ENCODE measurements around the gene OR2H1.

Gene OR2H1

GRCh38 chr6:29451471-29452193 lies 5.3 kb upstream of the OR2H1 start:
- no peaks in the 10 kb centered on the region for H3K4me1 ChIP-seq (ENCODE audit: insufficient read depth, low read length)
- no peaks in the 10 kb centered on the region for H3K9me3 ChIP-seq (ENCODE audit: low read length)
- H3K9ac ChIP-seq (ENCODE audit: low read length) = no peak overlapping the region
- H3K36me3 ChIP-seq (ENCODE audit: insufficient read depth, low read length) = no peaks in the 10 kb centered on the region
- H3K27ac ChIP-seq (ENCODE audit: low read depth, low read length) = no peak overlapping the region
- H3K27me3 ChIP-seq (ENCODE audit: control insufficient read depth in 1 of 2, insufficient read depth in 2 of 2, low read length in 2 of 2) = no peaks in the 10 kb centered on the region
- no peak overlapping the region for H3K4me3 ChIP-seq (ENCODE audit: low read depth in 1 of 2, low read length in 2 of 2)

GRCh38 chr6:29461021-29461814 lies 4.3 kb downstream of the OR2H1 start:
- Histone ChIP-seq H3K27me3 (ENCODE audit: control insufficient read depth in 1 of 2, insufficient read depth in 2 of 2, low read length in 2 of 2) (no peaks in the 10 kb centered on the region), H3K27ac (ENCODE audit: low read depth, low read length) (no peak overlapping the region), H3K4me3 (ENCODE audit: low read depth in 1 of 2, low read length in 2 of 2) (no peak overlapping the region), H3K9ac (ENCODE audit: low read length) (no peak overlapping the region), H3K9me3 (ENCODE audit: low read length) (no peaks in the 10 kb centered on the region), H3K36me3 (ENCODE audit: insufficient read depth, low read length) (no peaks in the 10 kb centered on the region), H3K4me1 (ENCODE audit: insufficient read depth, low read length) (no peaks in the 10 kb centered on the region)

- Histone ChIP-seq H3K4me1 (ENCODE audit: insufficient read depth, low read length) (no peaks in the 10 kb centered on the region), H3K36me3 (ENCODE audit: insufficient read depth, low read length) (no peaks in the 10 kb centered on the region), H3K9ac (ENCODE audit: low read length) (no peak overlapping the region), H3K27me3 (ENCODE audit: control insufficient read depth in 1 of 2, insufficient read depth in 2 of 2, low read length in 2 of 2) (no peaks in the 10 kb centered on the region), H3K4me3 (ENCODE audit: low read depth in 1 of 2, low read length in 2 of 2) (no peak overlapping the region), H3K27ac (ENCODE audit: low read depth, low read length) (no peak overlapping the region), H3K9me3 (ENCODE audit: low read length) (no peaks in the 10 kb centered on the region)
Measured at GRCh38 chr6:29462022-29462421, 5.1 kb downstream of the OR2H1 start.

GRCh38 chr6:29465279-29465678 lies 8.3 kb downstream of the OR2H1 start:
- H3K27ac ChIP-seq (ENCODE audit: low read depth, low read length) = no peak overlapping the region
- no peak overlapping the region for H3K9ac ChIP-seq (ENCODE audit: low read length)
- no peaks in the 10 kb centered on the region for H3K27me3 ChIP-seq (ENCODE audit: control insufficient read depth in 1 of 2, insufficient read depth in 2 of 2, low read length in 2 of 2)
- no peaks in the 10 kb centered on the region for H3K4me1 ChIP-seq (ENCODE audit: insufficient read depth, low read length)
- no peak overlapping the region for H3K4me3 ChIP-seq (ENCODE audit: low read depth in 1 of 2, low read length in 2 of 2)
- H3K36me3 ChIP-seq (ENCODE audit: insufficient read depth, low read length) = no peaks in the 10 kb centered on the region
- no peaks in the 10 kb centered on the region for H3K9me3 ChIP-seq (ENCODE audit: low read length)

GRCh38 chr6:29465801-29466200 lies 8.8 kb downstream of the OR2H1 start:
- no peaks in the 10 kb centered on the region for H3K36me3 ChIP-seq (ENCODE audit: insufficient read depth, low read length)
- H3K4me1 ChIP-seq (ENCODE audit: insufficient read depth, low read length) = no peaks in the 10 kb centered on the region
- H3K27me3 ChIP-seq (ENCODE audit: control insufficient read depth in 1 of 2, insufficient read depth in 2 of 2, low read length in 2 of 2) = no peaks in the 10 kb centered on the region
- no peak overlapping the region for H3K9ac ChIP-seq (ENCODE audit: low read length)
- H3K4me3 ChIP-seq (ENCODE audit: low read depth in 1 of 2, low read length in 2 of 2) = no peak overlapping the region
- H3K9me3 ChIP-seq (ENCODE audit: low read length) = no peaks in the 10 kb centered on the region
- H3K27ac ChIP-seq (ENCODE audit: low read depth, low read length) = no peak overlapping the region

- no peaks in the 10 kb centered on the region for H3K9me3 ChIP-seq (ENCODE audit: low read length)
- H3K9ac ChIP-seq (ENCODE audit: low read length) = no peak overlapping the region
- no peaks in the 10 kb centered on the region for H3K4me1 ChIP-seq (ENCODE audit: insufficient read depth, low read length)
- H3K27ac ChIP-seq (ENCODE audit: low read depth, low read length) = no peak overlapping the region
- no peaks in the 10 kb centered on the region for H3K27me3 ChIP-seq (ENCODE audit: control insufficient read depth in 1 of 2, insufficient read depth in 2 of 2, low read length in 2 of 2)
- H3K4me3 ChIP-seq (ENCODE audit: low read depth in 1 of 2, low read length in 2 of 2) = no peak overlapping the region
- no peaks in the 10 kb centered on the region for H3K36me3 ChIP-seq (ENCODE audit: insufficient read depth, low read length)
Measured at GRCh38 chr6:29466241-29466640, 9.3 kb downstream of the OR2H1 start.

- Histone ChIP-seq H3K27ac (ENCODE audit: low read depth, low read length) (no peak overlapping the region), H3K9me3 (ENCODE audit: low read length) (no peaks in the 10 kb centered on the region), H3K9ac (ENCODE audit: low read length) (no peak overlapping the region), H3K27me3 (ENCODE audit: control insufficient read depth in 1 of 2, insufficient read depth in 2 of 2, low read length in 2 of 2) (no peaks in the 10 kb centered on the region), H3K4me3 (ENCODE audit: low read depth in 1 of 2, low read length in 2 of 2) (no peak overlapping the region), H3K4me1 (ENCODE audit: insufficient read depth, low read length) (no peaks in the 10 kb centered on the region), H3K36me3 (ENCODE audit: insufficient read depth, low read length) (no peaks in the 10 kb centered on the region)
Measured at GRCh38 chr6:29474996-29475395, 18.0 kb downstream of the OR2H1 start.

- no peaks in the 10 kb centered on the region for H3K9me3 ChIP-seq (ENCODE audit: low read length)
- H3K9ac ChIP-seq (ENCODE audit: low read length) = no peak overlapping the region
- no peak overlapping the region for H3K27ac ChIP-seq (ENCODE audit: low read depth, low read length)
- no peaks in the 10 kb centered on the region for H3K27me3 ChIP-seq (ENCODE audit: control insufficient read depth in 1 of 2, insufficient read depth in 2 of 2, low read length in 2 of 2)
- no peaks in the 10 kb centered on the region for H3K4me1 ChIP-seq (ENCODE audit: insufficient read depth, low read length)
- H3K36me3 ChIP-seq (ENCODE audit: insufficient read depth, low read length) = no peaks in the 10 kb centered on the region
- H3K4me3 ChIP-seq (ENCODE audit: low read depth in 1 of 2, low read length in 2 of 2) = no peak overlapping the region
Measured at GRCh38 chr6:29477923-29478450, 21.0 kb downstream of the OR2H1 start.

- H3K27me3 ChIP-seq (ENCODE audit: control insufficient read depth in 1 of 2, insufficient read depth in 2 of 2, low read length in 2 of 2) = no peaks in the 10 kb centered on the region
- H3K27ac ChIP-seq (ENCODE audit: low read depth, low read length) = no peak overlapping the region
- no peak overlapping the region for H3K4me3 ChIP-seq (ENCODE audit: low read depth in 1 of 2, low read length in 2 of 2)
- H3K9ac ChIP-seq (ENCODE audit: low read length) = no peak overlapping the region
- no peaks in the 10 kb centered on the region for H3K9me3 ChIP-seq (ENCODE audit: low read length)
- no peaks in the 10 kb centered on the region for H3K36me3 ChIP-seq (ENCODE audit: insufficient read depth, low read length)
- no peaks in the 10 kb centered on the region for H3K4me1 ChIP-seq (ENCODE audit: insufficient read depth, low read length)
Measured at GRCh38 chr6:29478740-29479139, 21.8 kb downstream of the OR2H1 start.

- no peaks in the 10 kb centered on the region for H3K9me3 ChIP-seq (ENCODE audit: low read length)
- H3K27ac ChIP-seq (ENCODE audit: low read depth, low read length) = no peak overlapping the region
- H3K36me3 ChIP-seq (ENCODE audit: insufficient read depth, low read length) = no peaks in the 10 kb centered on the region
- no peaks in the 10 kb centered on the region for H3K4me1 ChIP-seq (ENCODE audit: insufficient read depth, low read length)
- H3K9ac ChIP-seq (ENCODE audit: low read length) = no peak overlapping the region
- H3K27me3 ChIP-seq (ENCODE audit: control insufficient read depth in 1 of 2, insufficient read depth in 2 of 2, low read length in 2 of 2) = no peaks in the 10 kb centered on the region
- H3K4me3 ChIP-seq (ENCODE audit: low read depth in 1 of 2, low read length in 2 of 2) = no peak overlapping the region
Measured at GRCh38 chr6:29479560-29479959, 22.6 kb downstream of the OR2H1 start.

- Histone ChIP-seq H3K4me3 (ENCODE audit: low read depth in 1 of 2, low read length in 2 of 2) (no peak overlapping the region), H3K4me1 (ENCODE audit: insufficient read depth, low read length) (no peaks in the 10 kb centered on the region), H3K36me3 (ENCODE audit: insufficient read depth, low read length) (no peaks in the 10 kb centered on the region), H3K9me3 (ENCODE audit: low read length) (no peaks in the 10 kb centered on the region), H3K9ac (ENCODE audit: low read length) (no peak overlapping the region), H3K27ac (ENCODE audit: low read depth, low read length) (no peak overlapping the region), H3K27me3 (ENCODE audit: control insufficient read depth in 1 of 2, insufficient read depth in 2 of 2, low read length in 2 of 2) (no peaks in the 10 kb centered on the region)
Measured at GRCh38 chr6:29483186-29483585, 26.2 kb downstream of the OR2H1 start.

All from muscle layer of colon (tissue), 2 donors.